HG02981 (cell line): ENCODE data around the gene MGP.

Source experiments
- ATAC-seq: cut with Tn5 transposase; IDR thresholded peaks from one replicate; pipeline ENCODE4 v1.9.1; 2021; ENCODE audit warnings: mild to moderate bottlenecking, moderate library complexity; ENCODE audit not compliant: unreplicated experiment

The MGP gene

GRCh38 chr12:14868916-14869506 lies 16.6 kb downstream of the MGP start:
- ATAC-seq = no peak

- no peak for ATAC-seq
Observed at GRCh38 chr12:14860490-14860889, 25.2 kb downstream of the MGP start.

- ATAC-seq = no peak
Observed at GRCh38 chr12:14858513-14858912, 27.1 kb downstream of the MGP start.

GRCh38 chr12:14854586-14855183 lies 31.0 kb downstream of the MGP start:
- ATAC-seq = no peak

GRCh38 chr12:14853961-14854360 lies 31.7 kb downstream of the MGP start:
- ATAC-seq = no peak

- no peak for ATAC-seq
Observed at GRCh38 chr12:14852880-14853279, 32.8 kb downstream of the MGP start.

- ATAC-seq = peak; percentile 60
Observed at GRCh38 chr12:14850929-14851663, 34.6 kb downstream of the MGP start.

GRCh38 chr12:14849661-14850060 lies 36.0 kb downstream of the MGP start:
- ATAC-seq = no peak

GRCh38 chr12:14846876-14847580 lies 38.6 kb downstream of the MGP start:
- no peak for ATAC-seq

- ATAC-seq = no peak
Observed at GRCh38 chr12:14846042-14846587, 39.5 kb downstream of the MGP start.

GRCh38 chr12:14845350-14845750 lies 40.3 kb downstream of the MGP start:
- ATAC-seq = no peak

GRCh38 chr12:14844401-14844800 lies 41.3 kb downstream of the MGP start:
- no peak for ATAC-seq

- no peak for ATAC-seq
Observed at GRCh38 chr12:14843425-14843887, 42.2 kb downstream of the MGP start, which contains the start of gene ART4. ART4 (minus strand) TSS chr12:14843526; CDS start chr12:14843113, 413 bp downstream.

- ATAC-seq = no peak
Observed at GRCh38 chr12:14842315-14842714, 43.3 kb downstream of the MGP start.

- ATAC-seq = no peak
Observed at GRCh38 chr12:14841761-14842160, 43.9 kb downstream of the MGP start.

GRCh38 chr12:14840616-14841015 lies 45.0 kb downstream of the MGP start:
- no peak for ATAC-seq

- no peak for ATAC-seq
Observed at GRCh38 chr12:14839262-14839661, 46.4 kb downstream of the MGP start.

- no peak for ATAC-seq
Observed at GRCh38 chr12:14836336-14837210, 49.1 kb downstream of the MGP start.

GRCh38 chr12:14834509-14834908 lies 51.1 kb downstream of the MGP start:
- ATAC-seq = no peak

- no peak for ATAC-seq
Observed at GRCh38 chr12:14833952-14834351, 51.7 kb downstream of the MGP start.
